GM18873 (cell line): ENCODE data around the gene PCDHA1.

Experiments used
- ATAC-seq: cut with Tn5 transposase; IDR thresholded peaks from one replicate; pipeline ENCODE4 v1.9.1; 2021; ENCODE audit warnings: mild to moderate bottlenecking, moderate library complexity, moderate number of reproducible peaks; ENCODE audit not compliant: unreplicated experiment, low FRiP score

Gene PCDHA1

DNA sequence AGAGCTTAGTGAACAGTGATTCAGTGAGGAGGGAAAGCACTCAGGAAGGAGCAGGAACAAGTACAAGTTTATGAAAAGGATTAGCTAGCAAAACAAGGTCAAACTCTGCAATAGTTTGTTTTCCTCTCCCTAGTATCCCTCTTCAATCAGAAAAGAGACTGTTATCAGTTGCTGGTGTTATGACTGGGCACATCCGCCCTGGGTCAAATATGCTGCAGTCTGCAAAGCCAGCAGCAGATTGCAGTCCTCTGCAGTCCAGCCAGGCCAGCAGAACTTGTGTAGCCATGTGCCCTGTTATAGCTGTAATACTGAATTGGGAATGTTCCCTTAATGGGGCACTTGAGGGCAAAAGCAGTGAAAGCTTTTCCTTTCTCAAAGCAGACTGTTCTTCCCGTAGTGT lies 192.3 kb downstream of the PCDHA1 start:
- ATAC-seq = no peak

DNA sequence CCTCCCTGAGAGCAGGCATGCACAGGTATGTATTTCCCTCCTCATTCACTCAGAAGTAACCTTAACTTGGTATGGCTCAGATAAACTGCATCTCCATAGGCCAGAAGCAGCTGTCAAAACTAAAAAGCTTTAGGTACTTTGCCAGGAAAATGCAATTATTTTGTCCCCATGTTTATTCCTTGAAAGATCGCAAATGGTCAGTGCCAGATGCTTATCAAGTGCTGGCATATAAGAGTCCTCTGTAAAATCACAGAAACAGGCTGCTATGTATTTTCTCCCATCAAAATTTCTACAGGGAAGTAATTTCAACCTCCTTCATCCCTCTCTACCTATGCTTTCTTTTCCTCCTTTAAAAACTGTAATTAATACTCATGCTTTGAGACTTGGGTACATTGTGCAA lies 193.0 kb downstream of the PCDHA1 start:
- no peak for ATAC-seq

DNA sequence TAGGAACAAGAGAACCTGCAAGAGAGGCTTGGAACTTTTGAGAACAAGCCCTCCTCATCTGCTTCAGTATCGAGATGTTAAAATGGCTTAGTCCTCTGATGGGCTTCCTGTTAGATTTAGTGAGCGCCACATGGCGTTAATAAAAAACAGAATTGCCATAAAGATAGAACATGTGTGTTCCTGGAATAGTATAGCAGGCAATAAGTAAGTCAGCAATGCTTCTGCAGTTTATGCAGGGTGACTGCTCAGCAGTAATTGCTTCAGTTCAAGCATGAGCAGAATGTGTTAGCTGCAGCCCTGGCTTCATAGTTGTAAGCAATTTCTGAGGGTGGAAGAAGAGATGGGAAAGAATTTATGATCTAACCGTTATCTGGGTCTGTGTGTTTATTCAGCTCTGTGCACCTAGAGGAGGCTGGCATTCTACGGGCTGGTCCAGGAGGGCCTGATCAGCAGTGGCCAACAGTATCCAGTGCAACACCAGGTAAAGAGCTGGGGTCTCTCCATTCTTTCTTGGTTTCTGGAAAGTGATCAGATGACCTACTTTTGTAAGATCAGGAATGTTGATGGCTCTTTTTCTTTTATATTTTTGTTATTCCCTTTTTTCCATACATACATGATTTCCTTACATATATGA lies 196.3 kb downstream of the PCDHA1 start:
- ATAC-seq = no peak

DNA sequence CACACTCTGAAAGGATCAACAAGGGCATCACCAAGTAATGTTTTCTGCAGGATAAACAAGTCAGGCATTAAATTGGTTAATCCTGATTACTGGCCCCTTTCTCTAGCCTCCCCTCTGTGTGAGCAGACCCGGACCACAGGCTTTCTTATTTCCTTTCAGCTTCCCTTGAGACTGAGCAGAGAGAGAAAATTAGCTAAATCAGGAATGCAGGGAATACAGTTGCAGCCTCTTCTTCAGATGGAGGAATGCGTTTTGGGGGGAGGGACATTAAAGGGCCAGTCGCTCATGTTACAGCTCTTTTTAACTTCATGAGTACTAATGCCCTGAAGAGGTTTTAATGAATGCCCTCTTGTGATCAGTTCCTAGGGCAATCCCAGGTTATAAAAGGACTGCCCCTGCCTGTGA lies 200.2 kb downstream of the PCDHA1 start:
- ATAC-seq = no peak

DNA sequence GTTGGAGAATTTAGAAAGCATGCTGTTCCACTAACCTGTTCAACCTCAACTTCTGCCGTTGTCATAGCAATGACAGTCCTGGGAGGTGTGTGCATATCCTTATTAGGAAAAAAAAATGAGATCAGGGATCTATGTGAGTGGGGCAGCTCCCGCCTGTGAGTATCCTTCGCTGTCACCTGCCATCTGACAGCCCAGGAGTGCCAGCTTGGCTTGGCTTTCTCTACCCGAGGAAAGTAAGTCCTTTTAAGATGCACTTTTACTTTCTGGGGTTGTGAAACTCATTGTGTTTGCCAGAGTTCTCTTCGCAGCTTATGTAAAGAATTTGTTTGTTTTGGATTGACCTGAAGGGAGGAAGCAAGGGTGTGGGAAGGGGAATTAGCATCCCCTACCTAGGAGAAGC lies 202.2 kb downstream of the PCDHA1 start:
- ATAC-seq = no peak

DNA sequence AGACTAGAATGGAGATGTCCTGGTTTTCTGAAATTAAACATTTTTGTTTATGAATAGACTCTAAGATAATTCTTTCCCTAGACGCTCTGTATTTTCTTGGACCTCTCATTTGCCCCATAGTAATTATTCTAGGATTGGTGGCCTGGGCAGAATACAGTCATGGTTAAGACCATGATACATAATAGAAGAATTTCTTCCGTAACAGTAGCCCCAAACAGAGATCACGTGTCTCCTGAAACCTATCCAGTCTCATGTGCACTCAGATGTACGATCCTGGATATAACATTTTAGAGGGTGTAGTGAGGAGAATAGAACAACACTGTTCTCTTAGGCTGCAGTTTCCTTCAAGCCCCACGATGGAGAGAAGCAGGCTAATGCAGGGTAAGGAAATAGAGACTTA lies 202.7 kb downstream of the PCDHA1 start:
- no peak for ATAC-seq

DNA sequence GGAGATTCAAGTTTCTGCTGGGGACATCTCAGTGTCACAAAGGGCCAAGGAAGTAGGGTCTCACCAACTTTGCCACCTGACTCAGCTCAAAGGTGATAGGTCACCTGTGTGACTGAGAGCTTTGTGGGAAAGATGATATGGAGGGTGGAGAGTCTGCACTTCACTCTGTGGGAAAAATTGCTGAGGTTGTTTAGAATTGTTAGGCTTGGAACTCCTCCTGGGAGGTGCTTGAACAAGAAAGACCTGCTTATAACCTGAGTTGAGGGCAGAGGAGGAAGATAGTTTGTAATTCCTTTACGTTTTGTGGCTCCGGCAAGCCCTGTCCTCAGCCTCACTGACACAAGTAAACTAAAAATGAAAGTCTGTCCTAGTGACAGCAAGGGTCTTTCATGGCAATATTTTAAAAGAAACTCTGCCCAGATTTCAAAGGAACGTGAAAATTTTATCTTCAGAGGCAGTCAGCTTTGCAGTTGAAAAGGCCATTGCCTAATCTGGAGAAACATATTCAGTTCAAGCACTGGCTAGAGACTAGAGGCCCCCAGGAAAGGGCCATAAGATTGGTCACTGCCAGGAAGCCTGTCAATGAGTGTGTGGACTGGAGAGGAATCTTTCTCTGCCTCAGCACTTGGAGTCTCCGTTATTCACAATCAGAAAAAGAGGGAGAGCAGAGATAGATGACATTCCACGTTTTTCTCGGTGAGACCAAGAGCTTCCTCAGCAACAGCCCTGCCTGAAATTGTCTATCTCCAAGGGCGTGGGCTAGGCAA lies 203.5 kb downstream of the PCDHA1 start:
- ATAC-seq = no peak

DNA sequence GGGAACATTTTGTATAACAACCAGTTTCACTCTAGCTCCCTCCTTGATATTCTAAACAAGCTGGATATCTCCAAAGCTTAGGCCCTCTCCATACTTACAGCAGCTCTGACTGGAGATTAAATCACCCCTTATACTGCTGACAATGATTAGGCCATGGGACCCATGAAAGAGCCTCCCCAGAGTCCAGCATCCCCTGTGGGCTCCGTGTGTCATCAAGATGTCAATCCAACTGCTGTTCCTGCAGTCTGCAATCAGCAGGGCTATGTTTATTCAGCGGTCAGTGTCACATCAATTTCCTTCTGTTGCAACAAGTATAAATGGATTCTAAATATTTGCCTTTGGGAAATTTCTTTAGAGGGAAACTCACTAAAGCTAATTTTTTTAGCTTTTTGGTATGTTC lies 206.9 kb downstream of the PCDHA1 start:
- no peak for ATAC-seq

DNA sequence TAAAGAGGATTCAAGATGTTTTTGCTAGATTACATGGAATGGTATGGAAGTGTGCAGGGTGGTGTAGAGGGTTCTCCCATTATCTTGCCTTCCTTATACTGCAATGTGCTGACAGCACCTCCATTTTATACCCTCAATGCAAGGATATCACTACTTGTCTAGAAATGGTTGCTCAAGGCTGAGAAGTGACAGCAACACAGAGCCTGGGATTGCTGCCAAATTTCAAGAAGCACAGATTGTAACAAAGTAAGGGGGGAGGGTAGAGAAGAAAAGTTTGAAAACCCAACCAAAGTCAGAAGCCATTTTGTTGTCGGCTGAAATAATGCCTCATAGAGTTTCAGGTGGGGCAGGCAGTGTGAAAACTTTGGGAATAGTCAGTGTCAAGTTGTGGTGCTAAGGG lies 210.1 kb downstream of the PCDHA1 start:
- no peak for ATAC-seq

DNA sequence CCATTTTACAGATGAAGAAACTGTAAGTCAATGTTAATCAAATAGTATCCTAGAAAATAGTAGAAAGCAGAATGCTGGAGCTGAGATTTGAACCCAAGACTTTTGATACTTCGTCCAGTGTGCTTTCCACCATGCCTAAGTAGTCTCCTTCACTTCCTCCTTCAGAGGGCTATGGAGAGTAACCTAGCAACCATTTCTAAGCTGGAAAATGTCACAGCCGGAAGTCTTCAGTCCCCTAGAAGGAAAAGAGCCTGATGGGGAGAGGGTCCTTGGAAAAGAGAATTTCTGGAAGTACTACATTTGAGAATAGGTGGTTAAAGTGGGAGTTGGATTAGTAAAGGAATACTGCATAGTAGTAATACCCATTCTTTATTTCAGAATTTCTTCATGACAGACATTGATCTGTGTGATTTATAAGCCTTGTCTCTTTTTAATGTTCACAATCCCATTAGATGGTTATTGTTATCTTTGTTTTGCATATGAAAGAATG lies 213.0 kb downstream of the PCDHA1 start:
- ATAC-seq = no peak

DNA sequence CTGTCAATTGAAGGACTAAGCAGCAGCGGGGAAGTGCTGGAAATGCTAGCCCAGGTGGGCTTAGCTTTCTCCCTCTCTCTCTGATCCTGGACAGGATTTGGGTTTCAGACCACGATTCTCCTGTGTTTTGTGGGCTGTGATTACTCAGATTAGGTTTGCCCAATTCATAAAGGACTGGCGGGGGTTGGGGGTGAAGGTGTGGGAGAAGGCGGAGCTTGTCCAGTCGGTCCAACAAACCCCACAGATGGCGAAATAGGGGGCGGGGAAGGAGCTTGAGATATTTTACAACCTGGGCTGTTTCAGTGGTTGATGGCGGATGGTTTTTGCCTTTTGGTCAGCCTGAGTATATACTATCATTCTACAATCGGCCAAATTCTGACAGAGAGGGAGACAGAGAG lies 215.5 kb downstream of the PCDHA1 start:
- ATAC-seq = no peak

DNA sequence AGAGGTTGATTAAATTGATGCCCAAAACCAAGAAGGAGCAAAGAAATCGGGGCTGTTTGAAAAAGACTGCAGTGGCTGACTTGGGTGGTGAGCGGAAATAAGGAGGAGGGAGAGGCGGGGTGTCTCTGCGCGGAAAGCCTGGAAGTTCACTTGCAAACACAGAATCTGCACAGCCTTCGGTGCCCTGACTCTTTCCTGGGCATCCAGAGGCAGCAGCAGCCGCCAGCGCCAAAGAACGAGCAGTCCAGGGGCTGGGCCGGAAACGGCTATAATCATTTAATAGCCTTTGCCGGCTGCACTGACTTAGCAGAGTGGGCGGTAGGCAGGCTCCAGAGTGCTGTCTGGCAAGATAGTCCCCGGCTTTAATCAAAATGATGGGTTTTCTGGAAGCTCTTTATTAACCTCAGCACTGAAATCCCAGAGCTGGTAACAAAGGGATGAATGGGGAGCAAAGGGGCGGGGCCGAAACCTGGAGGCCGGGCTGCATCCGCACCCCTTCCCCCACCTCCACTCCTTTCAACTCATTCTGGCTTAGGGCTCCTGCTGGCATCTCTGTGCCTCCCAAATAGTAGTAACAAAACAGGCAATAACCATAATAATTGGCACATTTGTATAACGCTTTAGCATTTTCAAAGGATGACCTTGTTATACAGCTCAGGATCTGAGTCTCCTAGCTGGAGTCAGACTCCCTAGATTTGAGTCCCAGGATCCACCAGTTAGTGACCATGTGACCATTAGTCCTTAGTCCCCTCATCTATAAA lies 216.1 kb downstream of the PCDHA1 start:
- ATAC-seq = no peak

DNA sequence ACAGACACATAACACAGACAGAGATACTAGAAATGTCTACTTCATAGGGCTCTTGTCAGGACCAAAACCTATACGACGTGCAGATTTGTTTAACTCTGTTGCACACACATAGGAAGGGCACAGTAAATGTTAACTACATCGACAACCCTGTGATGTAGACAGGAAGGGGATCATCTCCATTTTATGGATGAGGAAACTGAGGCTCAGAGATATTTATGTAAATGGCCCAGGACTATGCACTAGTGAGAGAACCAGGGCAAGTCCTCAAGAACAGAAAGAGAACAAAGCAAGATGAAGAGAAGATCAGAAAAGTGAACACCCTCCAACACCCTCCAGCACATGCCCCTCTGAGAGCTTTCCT lies 216.6 kb downstream of the PCDHA1 start:
- ATAC-seq = no peak

DNA sequence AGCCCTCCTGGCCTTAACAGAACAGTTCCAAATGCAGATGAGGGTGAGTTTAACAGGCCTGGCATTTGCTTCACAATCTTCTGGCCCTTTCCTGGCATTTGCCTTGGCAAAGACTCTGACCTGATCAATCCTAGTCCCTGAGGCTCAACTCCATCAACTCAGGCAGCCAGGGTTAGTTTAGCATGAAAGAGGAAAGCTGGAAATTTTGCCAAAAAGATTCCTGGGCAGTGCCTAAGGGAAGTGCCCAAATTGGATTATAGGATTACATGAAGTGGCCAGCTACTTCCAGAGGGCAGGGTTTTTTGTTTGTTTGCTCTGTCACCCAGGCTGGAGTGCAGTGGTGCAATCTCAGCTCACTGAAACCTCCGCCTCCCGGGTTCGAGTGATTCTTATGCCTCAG lies 217.1 kb downstream of the PCDHA1 start:
- no peak for ATAC-seq

DNA sequence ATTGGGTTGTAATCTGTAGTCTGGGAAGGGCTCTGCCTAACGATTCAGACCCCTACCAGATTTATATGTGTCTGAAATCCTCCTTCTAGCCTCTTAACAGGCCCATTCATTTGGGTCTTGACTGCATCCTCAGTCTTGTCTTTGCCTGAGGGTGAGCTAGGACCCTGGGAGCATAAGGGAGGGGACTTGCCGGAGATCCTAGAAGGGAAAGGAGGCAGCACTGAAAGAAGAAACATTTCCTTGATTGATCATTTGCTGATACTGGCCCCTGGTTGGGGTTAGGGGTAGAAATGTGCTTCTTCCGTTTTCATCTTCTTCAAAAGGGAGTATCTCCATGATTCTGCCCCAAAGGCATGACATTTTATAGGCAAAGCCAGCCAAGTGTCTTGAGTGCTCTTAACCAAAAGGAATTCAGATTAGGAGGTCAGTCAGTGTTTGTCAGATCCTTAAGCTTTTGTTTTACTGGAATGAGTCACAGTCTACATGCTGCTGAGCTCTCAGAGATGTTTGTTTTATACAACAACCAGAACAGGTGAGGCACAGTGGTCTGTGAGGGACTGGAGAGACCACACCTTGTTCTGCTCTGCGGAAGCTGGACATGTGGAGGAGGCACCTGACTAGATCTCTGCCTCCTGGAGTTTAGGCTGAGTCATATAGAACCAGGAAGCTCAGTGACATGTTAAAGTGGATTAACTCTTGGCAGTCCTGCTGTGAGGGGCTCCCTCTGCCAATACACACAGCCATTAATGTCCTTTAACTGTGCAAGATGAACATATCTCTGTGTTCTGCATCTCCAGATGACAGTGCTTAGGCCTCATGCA lies 218.1 kb downstream of the PCDHA1 start:
- ATAC-seq = no peak

DNA sequence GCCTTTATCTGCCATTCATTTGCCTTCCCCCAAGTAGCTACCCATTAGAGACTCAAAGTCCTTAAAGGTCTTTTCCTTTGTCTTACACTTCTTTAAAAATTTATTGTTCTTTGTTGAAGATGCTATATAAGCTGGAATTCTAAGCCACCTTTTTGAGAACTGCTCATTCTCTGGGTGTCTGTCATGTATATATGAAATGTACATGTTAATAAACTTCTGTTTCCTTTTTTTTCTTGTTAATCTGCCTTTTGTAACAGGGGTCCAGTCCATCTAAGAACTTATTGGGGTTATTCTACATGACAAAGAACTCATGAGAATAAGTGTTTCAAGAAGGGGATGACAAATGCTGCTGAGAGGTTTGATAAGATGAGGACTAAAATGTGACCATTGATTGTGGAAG lies 221.9 kb downstream of the PCDHA1 start:
- ATAC-seq = no peak

DNA sequence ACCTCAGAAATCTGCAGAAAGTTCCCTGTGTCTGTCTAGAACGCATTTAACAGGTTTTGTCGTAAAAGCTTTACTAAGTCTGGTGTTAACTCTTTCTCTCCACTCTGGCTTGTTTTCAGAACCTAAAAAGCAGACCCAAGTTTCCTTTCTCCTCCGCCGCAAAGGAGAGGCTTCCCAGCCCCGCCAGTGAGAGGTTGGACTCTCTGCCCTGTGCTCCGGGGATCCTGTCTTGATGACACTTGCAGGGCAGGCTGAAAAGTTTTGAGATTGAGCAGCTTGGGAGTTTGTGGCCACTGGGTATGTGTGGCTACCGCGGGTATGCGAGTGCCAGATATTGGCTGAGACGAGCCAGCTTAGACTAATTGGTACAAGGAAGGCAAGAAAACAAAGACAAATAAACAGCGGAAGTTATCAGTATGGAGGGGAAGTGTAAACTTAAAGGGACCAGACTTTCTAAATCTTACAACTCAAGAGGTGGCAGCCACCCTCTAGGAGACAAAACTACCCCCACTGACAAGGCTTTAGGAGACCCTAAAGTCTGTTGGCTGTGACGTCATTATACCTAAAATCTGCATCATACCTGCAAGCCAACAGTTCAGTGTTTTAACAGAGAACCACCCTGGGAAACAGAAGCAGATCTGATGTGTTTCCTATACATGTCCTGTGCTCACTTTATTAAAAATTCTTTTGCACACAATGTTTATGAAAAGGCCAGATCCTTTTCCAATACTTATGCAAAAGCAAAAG lies 224.3 kb downstream of the PCDHA1 start:
- ATAC-seq = no peak

DNA sequence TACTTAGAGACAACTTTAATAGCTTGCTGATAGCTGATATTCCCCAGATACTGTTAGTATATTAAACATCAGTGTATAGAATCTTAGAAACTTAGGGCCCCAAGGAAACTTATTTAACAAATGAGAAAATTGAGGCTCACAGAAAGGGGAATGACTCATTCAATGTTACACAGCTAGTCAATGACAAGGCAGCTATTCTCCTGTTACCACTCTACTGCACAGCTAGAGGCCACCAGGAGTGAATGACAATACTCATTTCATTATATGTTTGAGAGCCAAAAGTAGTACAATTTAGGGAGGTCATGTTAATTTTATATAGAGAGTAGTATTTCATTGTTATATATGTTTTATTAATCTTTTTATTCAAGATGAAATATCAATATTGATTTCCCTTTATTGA lies 232.0 kb downstream of the PCDHA1 start:
- ATAC-seq = no peak

DNA sequence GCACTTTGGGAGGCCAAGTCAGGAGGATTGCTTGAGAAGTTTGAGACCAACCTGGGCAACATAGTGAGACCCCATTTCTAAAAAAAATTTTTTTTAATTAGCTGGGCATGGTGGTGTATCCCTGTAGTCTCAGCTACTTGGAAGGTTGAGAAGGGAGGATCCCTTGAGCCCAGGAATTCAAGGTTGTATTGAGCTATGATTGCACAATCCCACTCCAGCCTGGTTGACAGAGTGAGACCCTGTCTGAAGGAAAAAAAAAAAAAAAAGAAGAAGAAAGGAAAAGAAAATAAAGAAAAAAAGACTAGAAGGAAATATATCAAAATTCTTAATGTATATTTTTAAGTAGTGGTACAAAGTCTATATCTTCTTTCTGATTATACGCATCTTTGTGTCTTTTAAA lies 236.4 kb downstream of the PCDHA1 start:
- ATAC-seq = no peak

DNA sequence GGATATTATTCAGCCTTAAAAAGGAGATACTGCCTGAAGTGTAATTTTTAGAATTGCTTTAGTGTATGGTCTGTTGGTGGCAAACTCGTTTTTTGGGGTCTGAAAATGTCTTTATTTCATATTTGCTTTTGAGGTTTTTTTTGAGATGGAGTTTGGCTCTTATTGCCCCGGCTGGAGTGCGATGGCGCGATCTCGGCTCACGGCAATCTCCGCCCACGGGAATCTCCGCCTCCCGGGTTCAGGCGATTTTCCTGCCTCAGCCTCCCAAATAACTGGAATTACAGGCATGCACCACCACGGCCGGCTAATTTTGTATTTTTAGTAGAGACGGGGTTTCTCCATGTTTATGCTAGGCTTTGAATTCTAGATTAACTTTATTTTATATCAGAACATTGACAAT lies 245.1 kb downstream of the PCDHA1 start:
- ATAC-seq = no peak
